SK-N-SH (cell line): ENCODE measurements around the gene ARID3A.

ENCODE experiments used
- EP300 ChIP-seq, 2 experiments: IDR thresholded peaks; 2 replicates each; pipeline versions ENCODE4 v1.4.0 to v1.6.1; 2012; ENCODE audit warnings: borderline replicate concordance in 1 of 2, low read depth in 1 of 2, low read length in 1 of 2
- GATA2 ChIP-seq: sonication (generic); formaldehyde crosslinking; IDR thresholded peaks from 2 replicates; pipeline ENCODE4 v1.5.0; 2020; ENCODE audit warnings: mild to moderate bottlenecking, missing genetic modification reagents
- SIN3A ChIP-seq: IDR thresholded peaks from 2 replicates; pipeline ENCODE4 v1.6.1; 2012; ENCODE audit warnings: low read depth, mild to moderate bottlenecking, low read length, moderate library complexity, borderline replicate concordance
- TCF12 ChIP-seq: IDR thresholded peaks from 2 replicates; pipeline ENCODE4 v1.4.0; 2012
- TF ChIP-seq, protein P1 (sequence below): fragments of 200-600 bp; sonication (generic); IDR thresholded peaks from 2 replicates; pipeline ENCODE4 v1.6.1; 2017; ENCODE audit warnings: antibody characterized with exemption, mild to moderate bottlenecking, moderate library complexity
- TF ChIP-seq, protein P2 (sequence below): fragments of 150-350 bp; IDR thresholded peaks from 2 replicates; pipeline ENCODE4 v1.6.1; 2017; ENCODE audit warnings: antibody characterized with exemption, low read length, low read depth, borderline replicate concordance

DNA sequence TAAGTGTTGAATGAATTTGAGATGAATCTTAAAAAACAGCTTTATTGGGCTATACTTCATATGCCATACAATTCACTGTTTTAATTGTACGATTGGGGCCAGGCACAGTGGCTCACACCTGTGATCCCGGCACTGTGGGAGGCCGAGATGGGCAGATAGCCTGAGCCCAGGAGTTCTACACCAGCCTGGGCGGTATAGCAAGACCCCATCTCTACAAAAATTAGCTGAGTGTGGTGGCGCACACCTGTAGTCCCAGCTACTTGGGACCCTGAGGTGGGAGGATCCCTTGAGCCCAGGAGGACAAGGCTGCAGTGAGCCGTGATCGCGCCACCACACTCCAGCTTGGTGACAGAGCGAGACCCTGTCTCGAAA, 10.3 kb downstream of the ARID3A start:
- TF ChIP-seq GATA2 (CRISPR knock-in tag): no peak
- TF ChIP-seq, protein P1, sequence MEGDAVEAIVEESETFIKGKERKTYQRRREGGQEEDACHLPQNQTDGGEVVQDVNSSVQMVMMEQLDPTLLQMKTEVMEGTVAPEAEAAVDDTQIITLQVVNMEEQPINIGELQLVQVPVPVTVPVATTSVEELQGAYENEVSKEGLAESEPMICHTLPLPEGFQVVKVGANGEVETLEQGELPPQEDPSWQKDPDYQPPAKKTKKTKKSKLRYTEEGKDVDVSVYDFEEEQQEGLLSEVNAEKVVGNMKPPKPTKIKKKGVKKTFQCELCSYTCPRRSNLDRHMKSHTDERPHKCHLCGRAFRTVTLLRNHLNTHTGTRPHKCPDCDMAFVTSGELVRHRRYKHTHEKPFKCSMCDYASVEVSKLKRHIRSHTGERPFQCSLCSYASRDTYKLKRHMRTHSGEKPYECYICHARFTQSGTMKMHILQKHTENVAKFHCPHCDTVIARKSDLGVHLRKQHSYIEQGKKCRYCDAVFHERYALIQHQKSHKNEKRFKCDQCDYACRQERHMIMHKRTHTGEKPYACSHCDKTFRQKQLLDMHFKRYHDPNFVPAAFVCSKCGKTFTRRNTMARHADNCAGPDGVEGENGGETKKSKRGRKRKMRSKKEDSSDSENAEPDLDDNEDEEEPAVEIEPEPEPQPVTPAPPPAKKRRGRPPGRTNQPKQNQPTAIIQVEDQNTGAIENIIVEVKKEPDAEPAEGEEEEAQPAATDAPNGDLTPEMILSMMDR: no peak
- no peak for TF ChIP-seq EP300 (IDR thresholded peaks at IDR 0.05; ENCODE audit: borderline replicate concordance in 1 of 2, low read depth in 1 of 2, low read length in 1 of 2)
- no peak for TF ChIP-seq SIN3A
- no peak for TF ChIP-seq TCF12
- TF ChIP-seq, protein P2, sequence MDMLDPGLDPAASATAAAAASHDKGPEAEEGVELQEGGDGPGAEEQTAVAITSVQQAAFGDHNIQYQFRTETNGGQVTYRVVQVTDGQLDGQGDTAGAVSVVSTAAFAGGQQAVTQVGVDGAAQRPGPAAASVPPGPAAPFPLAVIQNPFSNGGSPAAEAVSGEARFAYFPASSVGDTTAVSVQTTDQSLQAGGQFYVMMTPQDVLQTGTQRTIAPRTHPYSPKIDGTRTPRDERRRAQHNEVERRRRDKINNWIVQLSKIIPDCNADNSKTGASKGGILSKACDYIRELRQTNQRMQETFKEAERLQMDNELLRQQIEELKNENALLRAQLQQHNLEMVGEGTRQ: no peak
